ENCODE measurements around the gene GPR108.

Gene GPR108

DNA sequence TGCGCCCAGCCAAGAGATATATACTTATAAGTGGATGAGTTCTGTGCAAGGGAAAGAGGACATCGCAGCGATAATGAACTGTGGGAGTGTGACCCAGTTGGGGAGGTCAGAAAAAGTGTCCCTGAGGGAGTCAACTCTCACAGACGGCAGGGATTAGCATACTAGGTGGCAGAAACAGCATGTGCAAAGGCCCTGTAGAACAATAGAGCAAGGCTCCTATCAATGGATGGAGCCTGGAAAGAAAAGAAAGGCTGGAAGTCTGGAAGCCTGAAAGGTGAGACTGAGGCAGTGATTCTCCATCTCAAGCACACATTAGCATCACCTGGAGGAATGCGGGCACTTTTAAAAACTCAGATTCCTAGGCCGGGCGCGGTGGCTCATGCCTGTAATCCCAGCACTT, 46.0 kb downstream of the GPR108 start:
- TF ChIP-seq TAF1 (IDR thresholded peaks at IDR 0.05; ENCODE audit: borderline replicate concordance, low read depth, low read length) = no peak
- TF ChIP-seq POLR2A (IDR thresholded peaks at IDR 0.05; ENCODE audit: low read depth, low read length) = no peak
- TF ChIP-seq POLR2AphosphoS5 (IDR thresholded peaks at IDR 0.05; ENCODE audit: low read depth, low read length) = no peak
- FAIRE-seq (no peak), DNase-seq (ENCODE audit: insufficient read length) (no peak)

DNA sequence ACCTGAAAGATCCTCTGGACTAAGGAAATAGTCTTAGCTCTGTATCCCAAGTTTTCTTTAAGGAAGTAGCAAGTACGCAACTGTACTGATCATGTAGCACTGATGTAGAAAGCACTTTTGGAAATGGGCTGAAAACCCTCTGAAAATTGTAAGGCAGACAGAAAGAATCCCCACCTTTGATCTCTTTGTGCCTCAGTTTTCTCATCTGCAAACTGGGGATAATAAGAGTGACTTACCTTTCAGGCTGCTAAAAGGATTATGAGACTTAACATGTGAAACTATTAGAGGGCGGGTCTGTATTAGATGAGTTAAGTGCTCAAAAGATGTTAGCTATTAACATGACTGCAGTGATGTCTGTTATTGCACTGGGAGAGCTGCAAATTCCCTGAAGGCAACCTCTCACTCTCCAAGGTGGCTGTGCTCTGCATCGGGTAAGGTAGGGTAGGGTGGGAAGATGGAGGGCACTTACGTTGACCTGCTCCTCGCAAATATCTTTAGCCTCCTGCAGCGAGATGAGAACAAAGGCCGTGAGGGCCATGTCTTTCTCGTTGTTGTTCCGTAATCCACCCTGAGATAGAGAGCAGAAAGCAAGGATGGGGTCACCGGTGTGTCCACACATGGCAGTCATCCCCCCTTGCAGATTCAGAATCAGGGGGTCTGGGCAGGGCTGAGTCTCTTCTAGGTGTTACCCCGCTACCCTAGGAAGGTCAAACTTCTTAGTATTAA, 47.1 kb downstream of the GPR108 start:
- TF ChIP-seq POLR2A (IDR thresholded peaks at IDR 0.05; ENCODE audit: low read depth, low read length) = no peak
- TF ChIP-seq POLR2AphosphoS5 (IDR thresholded peaks at IDR 0.05; ENCODE audit: low read depth, low read length) = no peak
- no peak for TF ChIP-seq TAF1 (IDR thresholded peaks at IDR 0.05; ENCODE audit: borderline replicate concordance, low read depth, low read length)
- no peak for FAIRE-seq
- no peak for DNase-seq (ENCODE audit: insufficient read length)

DNA sequence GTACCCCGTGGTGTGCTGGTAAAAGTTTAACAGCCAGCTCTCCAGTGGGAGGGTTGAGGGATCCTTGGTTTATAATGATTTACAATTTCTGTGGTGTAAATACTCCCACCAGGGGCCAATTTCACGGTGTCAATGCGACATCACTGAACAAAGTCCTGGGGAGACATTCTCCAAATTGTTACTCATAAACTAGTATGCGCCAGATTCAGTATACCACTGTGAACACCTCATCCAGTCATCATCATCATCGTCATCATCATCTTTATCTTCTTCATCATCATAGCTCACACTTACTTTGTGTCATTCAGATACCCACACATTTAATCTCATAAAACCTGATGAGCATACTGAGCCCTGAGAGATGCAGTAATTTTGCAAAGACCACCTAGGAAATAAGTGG, 50.3 kb downstream of the GPR108 start:
- FAIRE-seq = no peak
- no peak for TF ChIP-seq POLR2AphosphoS5 (IDR thresholded peaks at IDR 0.05; ENCODE audit: low read depth, low read length)
- no peak for TF ChIP-seq TAF1 (IDR thresholded peaks at IDR 0.05; ENCODE audit: borderline replicate concordance, low read depth, low read length)
- no peak for TF ChIP-seq POLR2A (IDR thresholded peaks at IDR 0.05; ENCODE audit: low read depth, low read length)
- DNase-seq (ENCODE audit: insufficient read length) = no peak

DNA sequence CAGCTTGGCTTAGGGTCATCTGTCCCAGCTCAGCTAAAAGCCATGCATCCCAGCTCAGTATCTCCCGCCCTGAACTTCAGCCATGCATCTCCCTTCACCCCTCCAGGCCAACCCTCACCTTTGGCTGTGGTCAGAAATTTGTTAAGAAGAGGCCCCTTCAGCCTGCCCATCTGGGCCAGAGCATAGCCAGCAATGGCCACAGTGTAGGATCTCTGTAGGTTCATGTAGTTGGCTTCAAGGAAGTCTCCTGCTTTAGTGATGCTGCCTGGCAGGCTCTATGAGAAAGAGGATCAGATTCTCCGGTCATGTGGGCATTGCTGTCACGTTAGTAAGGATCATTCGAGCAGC, 50.8 kb downstream of the GPR108 start:
- no peak for TF ChIP-seq POLR2AphosphoS5 (IDR thresholded peaks at IDR 0.05; ENCODE audit: low read depth, low read length)
- TF ChIP-seq POLR2A (IDR thresholded peaks at IDR 0.05; ENCODE audit: low read depth, low read length) = no peak
- no peak for TF ChIP-seq TAF1 (IDR thresholded peaks at IDR 0.05; ENCODE audit: borderline replicate concordance, low read depth, low read length)
- DNase-seq (ENCODE audit: insufficient read length) (no peak), FAIRE-seq (no peak)

DNA sequence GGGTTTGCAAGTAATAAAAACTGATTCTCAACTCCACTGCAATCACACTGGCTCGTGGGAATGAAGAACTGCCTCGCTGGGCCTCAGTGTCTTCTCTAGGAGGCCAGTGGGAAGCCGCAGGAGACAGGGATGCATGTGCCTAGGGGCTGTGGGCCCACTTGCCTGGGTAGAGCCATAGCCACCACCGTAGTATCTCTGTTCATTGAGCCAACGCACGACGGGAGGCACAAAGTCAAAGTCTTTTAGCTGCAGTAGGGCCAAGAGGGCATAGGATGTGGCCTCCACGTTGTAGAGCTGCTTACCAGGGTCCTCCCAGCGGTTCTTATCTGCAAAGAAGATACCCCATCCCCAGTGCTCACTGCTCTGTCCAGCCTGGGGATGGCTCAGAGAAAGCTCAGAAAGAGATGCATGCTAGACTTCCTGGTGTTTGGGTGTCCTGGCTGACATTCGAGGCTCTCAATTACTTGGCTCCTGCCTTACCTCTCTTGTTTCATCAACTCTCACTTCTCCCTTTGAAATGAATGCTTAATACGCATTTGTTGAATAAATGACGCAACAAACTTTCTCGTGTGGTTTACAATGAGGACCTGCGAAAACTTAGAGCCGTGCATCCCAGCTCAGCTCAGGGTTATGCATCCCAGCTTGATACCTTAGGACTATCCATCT, 51.3 kb downstream of the GPR108 start:
- no peak for TF ChIP-seq TAF1 (IDR thresholded peaks at IDR 0.05; ENCODE audit: borderline replicate concordance, low read depth, low read length)
- TF ChIP-seq POLR2AphosphoS5 (IDR thresholded peaks at IDR 0.05; ENCODE audit: low read depth, low read length) = no peak
- no peak for TF ChIP-seq POLR2A (IDR thresholded peaks at IDR 0.05; ENCODE audit: low read depth, low read length)
- FAIRE-seq (no peak), DNase-seq (ENCODE audit: insufficient read length) (no peak)

DNA sequence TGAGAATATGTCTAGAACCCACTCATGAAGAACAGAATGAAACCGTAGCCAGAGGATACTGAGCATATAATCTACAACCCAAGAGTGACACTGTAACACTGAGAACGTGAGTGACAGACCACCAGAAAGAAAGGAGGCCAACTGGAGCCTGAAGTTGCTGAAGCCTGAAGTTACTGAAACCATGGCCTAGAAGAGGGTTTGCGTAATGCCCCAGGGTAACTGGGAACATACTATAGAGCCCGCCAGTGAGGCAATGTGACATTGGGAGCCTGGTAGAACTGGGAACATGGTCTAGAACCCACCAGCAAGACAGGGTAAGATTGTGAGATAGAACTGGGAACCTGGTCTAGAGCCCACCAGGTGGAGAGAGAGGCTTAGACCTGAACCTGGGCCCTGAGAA, 51.9 kb downstream of the GPR108 start:
- no peak for TF ChIP-seq POLR2AphosphoS5 (IDR thresholded peaks at IDR 0.05; ENCODE audit: low read depth, low read length)
- no peak for FAIRE-seq
- no peak for DNase-seq (ENCODE audit: insufficient read length)

DNA sequence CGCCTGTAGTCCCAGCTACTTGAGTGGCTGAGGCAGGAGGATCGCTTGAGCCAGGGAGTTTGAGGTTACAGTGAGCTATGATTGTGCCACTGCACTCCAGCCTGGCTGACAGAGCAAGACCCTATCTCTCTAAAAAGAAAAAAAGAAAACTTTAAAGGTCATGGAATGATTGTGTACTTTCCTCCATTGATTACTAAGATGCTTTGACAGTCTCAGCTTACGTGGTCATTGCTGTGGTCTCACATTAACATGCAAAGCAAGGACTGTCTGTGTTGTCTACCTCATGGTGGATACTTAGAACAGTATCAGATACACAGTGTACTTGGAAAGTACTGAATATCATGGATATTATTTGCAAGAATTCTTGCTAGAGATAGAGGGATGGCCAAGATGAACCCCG, 53.4 kb downstream of the GPR108 start:
- no peak for TF ChIP-seq POLR2A (IDR thresholded peaks at IDR 0.05; ENCODE audit: low read depth, low read length)
- TF ChIP-seq TAF1 (IDR thresholded peaks at IDR 0.05; ENCODE audit: borderline replicate concordance, low read depth, low read length) = no peak
- TF ChIP-seq POLR2AphosphoS5 (IDR thresholded peaks at IDR 0.05; ENCODE audit: low read depth, low read length) = no peak
- FAIRE-seq (no peak), DNase-seq (ENCODE audit: insufficient read length) (no peak)

DNA sequence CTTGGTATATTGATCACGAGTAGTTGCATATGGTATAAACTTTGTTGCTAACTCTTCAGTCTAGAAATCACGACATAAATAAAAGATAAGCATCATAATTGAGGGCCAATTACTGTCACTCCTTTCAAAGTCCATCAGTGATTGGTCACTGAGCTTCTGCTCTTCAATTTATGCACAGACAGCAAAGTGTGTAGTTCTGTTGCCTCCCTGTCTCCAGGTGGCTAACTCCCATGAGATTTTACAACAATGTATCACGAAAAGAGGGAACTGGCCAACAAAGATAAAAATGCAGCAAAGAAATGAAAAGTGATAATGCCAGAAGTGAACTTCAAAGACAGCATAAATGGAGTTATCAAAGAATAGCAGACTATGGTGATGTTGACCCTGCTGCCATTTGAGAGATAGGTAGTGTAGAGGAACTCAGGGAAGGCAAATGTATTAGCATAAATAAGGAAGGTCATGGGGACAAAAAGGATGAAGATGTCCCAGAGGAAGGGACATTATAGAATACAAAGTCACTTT, 54.7 kb downstream of the GPR108 start:
- FAIRE-seq (no peak), DNase-seq (ENCODE audit: insufficient read length) (no peak)
- no peak for TF ChIP-seq TAF1 (IDR thresholded peaks at IDR 0.05; ENCODE audit: borderline replicate concordance, low read depth, low read length)
- no peak for TF ChIP-seq POLR2A (IDR thresholded peaks at IDR 0.05; ENCODE audit: low read depth, low read length)
- no peak for TF ChIP-seq POLR2AphosphoS5 (IDR thresholded peaks at IDR 0.05; ENCODE audit: low read depth, low read length)

DNA sequence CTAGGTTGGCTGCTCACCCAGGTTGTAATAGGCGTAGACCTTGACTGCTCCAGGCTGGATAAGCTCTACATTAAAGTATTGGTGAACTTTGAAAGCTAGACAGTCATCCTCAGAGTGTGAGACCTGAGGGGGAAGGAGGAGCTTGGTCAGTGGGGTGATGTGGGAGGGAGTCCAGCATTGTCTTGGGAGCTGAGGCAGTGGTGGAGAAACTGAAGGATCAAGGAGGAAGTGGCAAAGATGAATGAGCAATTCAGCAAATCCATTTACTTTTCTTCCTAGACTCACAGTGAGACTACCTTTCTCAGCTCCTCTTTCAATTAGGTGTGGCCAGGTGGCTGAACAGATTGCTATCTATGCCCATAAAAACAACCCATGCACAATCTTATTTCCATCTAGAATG, 57.2 kb downstream of the GPR108 start:
- TF ChIP-seq POLR2AphosphoS5 (IDR thresholded peaks at IDR 0.05; ENCODE audit: low read depth, low read length) = no peak
- no peak for TF ChIP-seq TAF1 (IDR thresholded peaks at IDR 0.05; ENCODE audit: borderline replicate concordance, low read depth, low read length)
- TF ChIP-seq POLR2A (IDR thresholded peaks at IDR 0.05; ENCODE audit: low read depth, low read length) = no peak
- no peak for DNase-seq (ENCODE audit: insufficient read length)
- no peak for FAIRE-seq
